WTC11 (cell line): Measurements from ENCODE around the gene SLC31A1. TPM values are rescaled to one million over a fixed set of nuclear protein-coding genes. Genes with fewer than 3 reads are reported as not detected.

Source experiments
- ATAC-seq: fragments of 200-7000 bp; cut with Tn5 transposase; 2 replicates; pipeline ENCODE4 v1.10.0; 2021; ENCODE audit warnings: mild to moderate bottlenecking, moderate library complexity
- CTCF ChIA-PET: fragments of 300-600 bp; sonication (Branson Sonifier 250); formaldehyde crosslinking; loops from one replicate; lab custom pipeline; 2021; ENCODE audit warnings: antibody characterized with exemption; lab: Charles Lee
- POLR2A ChIA-PET: fragments of 350-600 bp; sonication (Branson Sonifier 250); formaldehyde crosslinking; loops from one replicate; lab custom pipeline; 2021; ENCODE audit warnings: antibody characterized with exemption; lab: Charles Lee
- DNase-seq: peaks from one replicate; pipeline ENCODE4 v3.0.0; 2021; ENCODE audit warnings: low spot score
- H3K27ac Mint-ChIP-seq: 2 replicates; pipeline ENCODE4 v1.8.0; 2021; ENCODE audit warnings: mixed read lengths
- H3K27me3 Mint-ChIP-seq: 2 replicates; pipeline ENCODE4 v1.8.0; 2021; ENCODE audit warnings: low read depth, mild to moderate bottlenecking, moderate library complexity, mixed read lengths
- H3K36me3 Mint-ChIP-seq: 2 replicates; pipeline ENCODE4 v1.8.0; 2021; ENCODE audit warnings: mixed read lengths
- H3K4me1 Mint-ChIP-seq: 2 replicates; pipeline ENCODE4 v1.8.0; 2022; ENCODE audit warnings: mixed read lengths
- H3K4me3 Mint-ChIP-seq: 2 replicates; pipeline ENCODE4 v1.8.0; 2021; ENCODE audit warnings: mild to moderate bottlenecking, moderate library complexity, mixed read lengths
- H3K9me3 Mint-ChIP-seq: 2 replicates; pipeline ENCODE4 v1.8.0; 2021; ENCODE audit warnings: mixed read lengths
- ATF6 ChIP-seq: sonication (generic); formaldehyde crosslinking; IDR thresholded peaks from 2 replicates; pipeline ENCODE4 v1.8.1; 2023; ENCODE audit warnings: mild to moderate bottlenecking, missing genetic modification reagents
- CREB1 ChIP-seq: sonication (generic); formaldehyde crosslinking; IDR thresholded peaks from 2 replicates; pipeline ENCODE4 v1.8.0; 2023; ENCODE audit warnings: mild to moderate bottlenecking, missing genetic modification reagents
- CTCF ChIP-seq: fragments of 200-600 bp; IDR thresholded peaks from 2 replicates; pipeline ENCODE4 v1.8.0; 2022; ENCODE audit warnings: antibody characterized with exemption
- E2F1 ChIP-seq: sonication (generic); formaldehyde crosslinking; IDR thresholded peaks from 2 replicates; pipeline ENCODE4 v1.8.0; 2022; ENCODE audit warnings: mild to moderate bottlenecking, missing genetic modification reagents
- E2F4 ChIP-seq: sonication (generic); formaldehyde crosslinking; IDR thresholded peaks from 2 replicates; pipeline ENCODE4 v1.8.1; 2022; ENCODE audit warnings: low read depth, mild to moderate bottlenecking, moderate library complexity, missing genetic modification reagents, borderline replicate concordance
- E2F5 ChIP-seq: sonication (generic); formaldehyde crosslinking; IDR thresholded peaks from 2 replicates; pipeline ENCODE4 v1.8.1; 2022; ENCODE audit warnings: mild to moderate bottlenecking, moderate library complexity, missing genetic modification reagents
- EMX1 ChIP-seq: fragments of 250-450 bp; sonication (Bioruptor Pico); IDR thresholded peaks from 2 replicates; pipeline ENCODE4 v1.8.0; 2021; ENCODE audit warnings: mild to moderate bottlenecking
- FOXK1 ChIP-seq: sonication (generic); formaldehyde crosslinking; IDR thresholded peaks from 2 replicates; pipeline ENCODE4 v1.8.0; 2022; ENCODE audit warnings: mild to moderate bottlenecking, moderate library complexity, missing genetic modification reagents
- GABPB1 ChIP-seq: sonication (generic); formaldehyde crosslinking; IDR thresholded peaks from 2 replicates; pipeline ENCODE4 v1.8.1; 2023; ENCODE audit warnings: mild to moderate bottlenecking, missing genetic modification reagents
- GRHL2 ChIP-seq: fragments of 250-450 bp; sonication (Bioruptor Pico); IDR thresholded peaks from 2 replicates; pipeline ENCODE4 v1.8.0; 2022; ENCODE audit warnings: mild to moderate bottlenecking, moderate library complexity; ENCODE audit not compliant: insufficient replicate concordance, severe bottlenecking
- GTF2I ChIP-seq: fragments of 250-450 bp; sonication (Bioruptor Pico); conservative IDR thresholded peaks from 2 replicates; pipeline ENCODE4 v1.4.0; 2021; ENCODE audit warnings: mild to moderate bottlenecking
- IRF2 ChIP-seq: sonication (generic); formaldehyde crosslinking; IDR thresholded peaks from 2 replicates; pipeline ENCODE4 v1.8.0; 2022; ENCODE audit warnings: low read depth, missing genetic modification reagents, borderline replicate concordance
- KAT7 ChIP-seq: sonication (generic); formaldehyde crosslinking; IDR thresholded peaks from 2 replicates; pipeline ENCODE4 v1.8.1; 2023; ENCODE audit warnings: missing genetic modification reagents, mild to moderate bottlenecking, borderline replicate concordance
- MAX ChIP-seq: sonication (generic); formaldehyde crosslinking; IDR thresholded peaks from 2 replicates; pipeline ENCODE4 v1.8.0; 2022; ENCODE audit warnings: mild to moderate bottlenecking, missing genetic modification reagents
- MXD4 ChIP-seq: fragments of 250-450 bp; sonication (Bioruptor Pico); IDR thresholded peaks from 2 replicates; pipeline ENCODE4 v1.8.0; 2021; ENCODE audit warnings: mild to moderate bottlenecking, moderate library complexity, borderline replicate concordance
- RELA ChIP-seq: sonication (generic); formaldehyde crosslinking; IDR thresholded peaks from 2 replicates; pipeline ENCODE4 v1.8.1; 2022; ENCODE audit warnings: missing genetic modification reagents, mild to moderate bottlenecking, borderline replicate concordance
- SMAD3 ChIP-seq: sonication (generic); formaldehyde crosslinking; IDR thresholded peaks from 2 replicates; pipeline ENCODE4 v1.8.0; 2022; ENCODE audit warnings: missing genetic modification reagents, mild to moderate bottlenecking, borderline replicate concordance
- SMAD4 ChIP-seq: sonication (generic); formaldehyde crosslinking; IDR thresholded peaks from 2 replicates; pipeline ENCODE4 v1.8.0; 2022; ENCODE audit warnings: mild to moderate bottlenecking, missing genetic modification reagents
- SOX15 ChIP-seq: fragments of 250-450 bp; sonication (Bioruptor Pico); IDR thresholded peaks from 2 replicates; pipeline ENCODE4 v1.9.0; 2021; ENCODE audit warnings: mild to moderate bottlenecking
- TEAD4 ChIP-seq: sonication (generic); formaldehyde crosslinking; IDR thresholded peaks from 2 replicates; pipeline ENCODE4 v1.8.0; 2022; ENCODE audit warnings: mild to moderate bottlenecking, missing genetic modification reagents
- ZBTB43 ChIP-seq: sonication (generic); formaldehyde crosslinking; IDR thresholded peaks from 2 replicates; pipeline ENCODE4 v1.8.1; 2023; ENCODE audit warnings: mild to moderate bottlenecking, missing genetic modification reagents
- ZNF138 ChIP-seq: sonication (generic); formaldehyde crosslinking; conservative IDR thresholded peaks from 2 replicates; pipeline ENCODE4 v1.8.1; 2022; ENCODE audit warnings: mild to moderate bottlenecking, moderate library complexity, missing genetic modification reagents
- ZNF512 ChIP-seq: sonication (generic); formaldehyde crosslinking; IDR thresholded peaks from 2 replicates; pipeline ENCODE4 v1.8.1; 2022; ENCODE audit warnings: missing genetic modification reagents, borderline replicate concordance
- ZSCAN18 ChIP-seq: fragments of 250-450 bp; sonication (Bioruptor Pico); IDR thresholded peaks from 2 replicates; pipeline ENCODE4 v2.1.2; 2022; ENCODE audit warnings: mild to moderate bottlenecking, moderate library complexity
- total RNA-seq: library from RNA; stranded (reverse); gene quantifications from 3 replicates; pipeline ENCODE4 v1.2.3, GENCODE V29; 2021

SLC31A1 gene
- total RNA-seq, 1 experiment from 2014 or later, result 43.9 TPM

GRCh38 chr9:113173341-113173740, 48.0 kb upstream of the SLC31A1 start (continued):
- TF ChIP-seq ZNF512 (CRISPR knock-in tag) (no peak), KAT7 (CRISPR knock-in tag) (no peak), E2F1 (CRISPR knock-in tag) (no peak), ATF6 (CRISPR knock-in tag) (no peak), TEAD4 (CRISPR knock-in tag) (no peak), ZNF138 (no peak), SMAD4 (CRISPR knock-in tag) (no peak), GRHL2 (CRISPR knock-in tag) (no peak), RELA (CRISPR knock-in tag) (no peak), SMAD3 (CRISPR knock-in tag) (no peak), ZBTB43 (no peak), CREB1 (no peak)
- TF ChIP-seq, all 79 proteins: peak for 0

GRCh38 chr9:113176803-113177202, 44.5 kb upstream of the SLC31A1 start:
- H3K27me3 Mint-ChIP-seq, result no peaks in the 10 kb centered on the region
- H3K27ac Mint-ChIP-seq, result no peak overlapping the region
- peaks cover 53% of the 10 kb centered on the region for H3K36me3 Mint-ChIP-seq
- ATAC-seq (no peak), DNase-seq (no peak)
- H3K9me3 Mint-ChIP-seq, result peaks cover 8% of the 10 kb centered on the region
- no peaks in the 10 kb centered on the region for H3K4me1 Mint-ChIP-seq
- ChIA-PET POLR2A (no interaction called here), CTCF (no interaction called here)
- no peak overlapping the region for H3K4me3 Mint-ChIP-seq
- TF ChIP-seq ZSCAN18 (CRISPR knock-in tag) (no peak), CTCF (no peak), MAX (CRISPR knock-in tag) (no peak), IRF2 (CRISPR knock-in tag) (no peak), EMX1 (no peak), E2F5 (no peak), SOX15 (no peak), GABPB1 (CRISPR knock-in tag) (no peak), GTF2I (no peak), FOXK1 (CRISPR knock-in tag) (no peak), MXD4 (no peak), E2F4 (CRISPR knock-in tag) (no peak), TEAD4 (CRISPR knock-in tag) (no peak), KAT7 (CRISPR knock-in tag) (no peak)
